GM18873 (cell line): ENCODE data around the gene ABHD16A.

Source experiments
- ATAC-seq: cut with Tn5 transposase; IDR thresholded peaks from one replicate; pipeline ENCODE4 v1.9.1; 2021; ENCODE audit warnings: mild to moderate bottlenecking, moderate library complexity, moderate number of reproducible peaks; ENCODE audit not compliant: unreplicated experiment, low FRiP score

The ABHD16A gene

DNA sequence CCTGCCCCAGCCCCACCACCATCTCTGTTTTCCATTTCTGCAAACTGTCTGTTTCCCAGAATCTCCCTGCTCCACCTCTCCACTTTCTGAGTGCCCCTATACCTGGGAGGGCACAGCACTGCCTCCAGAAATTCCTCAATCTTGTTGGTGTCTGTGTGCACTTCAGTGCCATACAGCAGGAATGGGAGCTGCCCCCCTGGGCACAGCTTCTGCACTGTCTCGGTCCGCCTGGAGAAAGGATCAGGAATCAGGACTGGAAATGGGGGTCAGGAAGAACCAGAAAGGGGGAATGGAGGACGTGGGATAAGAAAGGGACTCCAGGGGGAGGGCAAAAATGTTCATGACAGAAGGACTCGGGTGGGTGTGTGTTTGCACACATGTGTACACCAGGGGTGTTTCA, 30.6 kb upstream of the ABHD16A start:
- ATAC-seq: no peak

DNA sequence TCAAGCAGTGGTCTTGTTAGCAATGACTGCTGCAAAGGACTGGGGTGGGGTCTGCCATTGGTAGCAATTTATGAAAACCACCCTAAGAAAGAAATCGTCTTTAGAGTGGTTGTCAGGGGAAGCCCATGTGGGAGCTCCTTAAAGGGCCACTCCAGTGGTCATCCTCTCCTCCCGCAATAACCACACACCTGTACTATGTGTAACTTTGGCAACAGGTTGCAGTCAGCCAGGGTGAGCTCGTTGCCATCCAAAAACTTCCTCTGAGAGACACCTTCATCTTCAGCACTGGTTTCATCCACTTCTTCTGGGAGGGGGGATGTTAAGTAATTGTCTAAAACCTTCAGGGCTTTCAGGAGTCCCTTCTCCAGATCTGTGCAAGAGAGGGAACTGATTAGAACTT, 28.9 kb upstream of the ABHD16A start:
- no peak for ATAC-seq

DNA sequence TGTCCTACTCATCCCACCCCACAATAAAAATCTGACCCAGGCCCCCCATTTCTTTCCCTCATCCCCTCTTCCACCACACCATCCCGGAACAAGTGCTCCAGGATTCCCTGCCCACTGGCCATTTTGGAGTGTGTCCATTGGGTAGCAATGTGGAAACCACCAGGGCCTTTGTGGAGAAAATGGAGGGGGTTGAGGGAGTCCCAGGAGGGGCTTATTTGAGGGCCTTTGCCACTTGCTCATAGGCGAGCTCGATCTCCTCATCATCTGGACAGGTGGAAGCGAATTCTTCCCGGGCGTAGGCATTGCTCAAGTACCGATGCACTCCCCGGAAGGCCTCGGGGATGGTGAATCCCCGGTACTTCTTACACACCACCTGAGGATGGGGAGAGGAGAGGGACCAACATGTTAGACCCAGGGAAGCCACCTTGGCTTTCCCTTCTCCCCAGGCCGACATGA, 27.5 kb upstream of the ABHD16A start:
- ATAC-seq: no peak

DNA sequence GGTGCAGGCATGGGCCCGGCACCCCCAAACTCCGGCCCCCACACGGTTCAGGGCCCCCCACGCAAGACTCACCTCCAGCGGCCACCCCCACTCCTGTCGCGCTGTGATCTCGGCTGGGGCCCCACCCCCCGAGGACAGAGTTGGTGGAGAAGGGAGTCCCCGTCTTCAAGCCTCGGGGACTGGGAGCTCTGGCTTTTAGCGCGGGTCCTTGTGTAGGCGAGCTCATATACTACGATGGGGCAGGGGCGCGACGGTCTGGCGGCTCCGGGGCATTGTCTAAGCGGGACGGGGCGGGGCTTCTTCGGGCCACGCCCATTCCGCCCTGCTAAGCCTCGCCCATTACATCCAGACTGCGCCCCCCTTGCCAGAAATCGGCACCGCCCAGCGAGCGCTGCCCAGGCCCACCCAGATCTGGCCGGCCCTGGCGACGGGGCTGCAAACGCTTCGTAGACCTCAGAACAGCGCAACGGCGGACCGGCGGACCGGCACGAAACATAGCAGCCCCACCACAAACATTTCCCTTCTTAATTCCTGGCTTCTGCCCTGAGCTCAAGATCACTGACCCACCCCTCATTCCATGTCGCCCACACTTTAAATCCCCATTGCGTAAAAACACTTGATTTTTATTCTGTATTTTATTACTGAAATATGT, 27.0 kb upstream of the ABHD16A start:
- ATAC-seq: no peak

DNA sequence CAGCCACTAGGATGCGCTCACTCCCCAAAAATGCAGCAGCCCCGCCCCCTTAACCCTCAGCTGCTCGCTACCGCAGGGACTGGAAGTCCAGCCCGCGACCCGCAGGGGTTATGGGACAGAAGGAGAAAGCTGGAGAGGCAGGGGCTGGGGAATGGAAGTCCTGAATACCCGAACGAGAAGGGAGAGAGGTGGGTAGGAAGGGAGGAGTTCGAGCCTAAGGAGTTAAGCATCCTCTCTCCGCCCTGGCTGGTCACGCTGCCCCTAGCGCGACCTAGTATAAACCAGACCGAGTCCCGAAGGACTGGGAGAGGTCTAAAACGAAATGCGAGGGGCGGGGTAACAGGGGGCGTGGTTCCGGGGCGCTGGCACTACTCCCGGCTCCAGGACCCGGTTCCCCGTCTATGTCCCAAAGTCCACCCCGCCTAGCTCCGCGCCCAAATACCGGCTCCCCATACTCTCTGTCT, 26.4 kb upstream of the ABHD16A start:
- ATAC-seq: no peak

GRCh38 chr6:31728767-31729514, 25.8 kb upstream of the ABHD16A start, which contains the start of gene DDAH2:
Gene DDAH2, minus strand, starts transcription at chr6:31729299. Its CDS starts 138 bp downstream, at chr6:31729161.
- ATAC-seq: no peak

- ATAC-seq: no peak
Observed at GRCh38 chr6:31727717-31728671, 24.9 kb upstream of the ABHD16A start.

- ATAC-seq: no peak
Observed at GRCh38 chr6:31727034-31727716, 24.1 kb upstream of the ABHD16A start.

DNA sequence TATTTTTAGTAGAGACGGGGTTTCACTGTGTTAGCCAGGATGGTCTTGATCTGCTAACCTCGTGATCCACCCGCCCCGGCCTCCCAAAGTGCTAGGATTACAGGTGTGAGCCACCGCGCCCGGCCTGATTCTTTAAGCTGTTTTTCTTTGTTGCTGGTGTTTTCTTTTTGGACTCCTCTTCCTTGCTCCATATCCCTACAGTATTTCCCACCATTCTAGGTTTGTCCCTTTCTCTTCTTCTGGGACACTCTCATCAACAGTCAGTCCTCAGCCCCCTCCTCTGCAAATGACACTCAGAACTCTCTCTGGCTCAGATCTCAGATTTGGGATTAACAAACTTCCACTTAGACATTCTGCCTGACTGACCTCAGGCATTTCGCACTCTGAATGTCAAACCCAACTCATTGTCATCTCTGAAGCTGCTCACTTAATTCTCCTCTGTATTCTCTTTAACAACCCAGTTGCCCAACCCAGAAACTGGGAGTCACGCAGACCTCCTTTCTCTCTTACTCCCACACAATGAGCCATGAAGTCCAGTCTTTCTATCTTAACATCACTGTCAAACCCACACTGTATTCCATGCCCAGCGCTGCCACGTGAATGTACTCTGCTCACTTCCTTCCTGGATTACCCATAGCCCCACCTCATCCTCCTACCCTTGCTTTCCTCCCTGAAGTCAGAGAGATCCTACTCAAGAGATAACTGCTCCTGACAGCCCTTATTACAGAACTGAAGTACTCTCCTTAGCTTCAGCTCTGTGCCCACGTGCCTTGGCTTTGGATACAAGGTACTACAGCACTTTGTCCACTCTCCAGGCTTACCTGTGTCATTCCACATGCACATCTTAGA, 22.6 kb upstream of the ABHD16A start:
- no peak for ATAC-seq

DNA sequence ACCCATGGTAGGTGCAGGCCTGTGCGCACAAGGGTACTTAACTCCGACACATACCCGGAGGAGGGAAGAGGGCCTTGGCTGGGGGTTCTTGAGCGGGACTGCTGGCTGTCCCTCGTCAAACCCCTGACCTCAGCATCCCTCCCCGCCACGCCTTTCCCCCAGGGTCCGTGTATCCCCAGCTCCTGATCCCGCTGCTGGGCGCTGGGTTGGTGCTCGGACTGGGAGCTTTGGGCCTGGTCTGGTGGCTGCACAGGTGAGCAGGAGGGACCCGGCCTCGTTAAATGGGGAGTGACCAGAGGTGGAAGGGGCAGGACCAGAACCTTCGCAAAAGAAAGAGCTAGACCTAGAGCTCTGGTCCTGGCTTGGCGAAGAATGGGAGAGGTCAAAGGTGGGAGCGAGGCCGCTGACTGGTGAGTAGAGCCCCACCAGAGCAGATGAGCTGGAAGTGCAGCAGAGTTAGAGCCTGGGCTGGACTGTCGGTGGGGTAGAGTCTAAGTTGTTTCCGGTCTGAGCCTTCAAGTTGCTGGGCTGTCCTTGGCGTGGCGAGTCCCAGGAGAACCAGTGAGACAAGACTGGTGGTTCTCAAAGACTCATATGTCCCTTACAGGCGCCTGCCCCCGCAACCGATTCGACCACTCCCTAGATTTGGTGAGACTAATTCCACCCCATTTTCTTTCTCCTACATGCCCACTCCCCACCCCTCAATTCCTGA, 21.0 kb upstream of the ABHD16A start:
- no peak for ATAC-seq

GRCh38 chr6:31723245-31723979, 20.3 kb upstream of the ABHD16A start, which contains the start of gene MPIG6B:
Gene MPIG6B, plus strand, starts transcription at chr6:31723373. Its CDS starts 11 bp downstream, at chr6:31723384.
- no peak for ATAC-seq

DNA sequence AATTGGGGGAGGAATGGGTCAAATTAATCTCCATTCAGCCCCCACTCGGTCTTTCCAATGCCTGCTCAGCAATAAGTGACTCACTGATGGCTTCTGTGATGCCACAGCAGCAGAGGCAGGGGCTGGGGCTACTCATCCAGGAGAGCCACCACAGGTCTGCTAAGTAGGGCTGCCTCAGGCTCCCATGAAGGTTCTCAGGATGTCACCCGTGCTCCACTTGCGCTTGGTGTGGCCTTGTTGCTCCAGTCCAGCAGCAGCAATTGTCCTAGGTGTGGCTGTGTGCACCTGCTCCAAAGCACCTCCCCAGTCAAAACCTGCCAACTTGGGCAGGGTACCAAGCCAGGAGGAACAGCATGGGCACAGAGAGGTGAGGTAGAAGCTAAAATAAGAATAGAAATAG, 19.0 kb upstream of the ABHD16A start:
- ATAC-seq: no peak

DNA sequence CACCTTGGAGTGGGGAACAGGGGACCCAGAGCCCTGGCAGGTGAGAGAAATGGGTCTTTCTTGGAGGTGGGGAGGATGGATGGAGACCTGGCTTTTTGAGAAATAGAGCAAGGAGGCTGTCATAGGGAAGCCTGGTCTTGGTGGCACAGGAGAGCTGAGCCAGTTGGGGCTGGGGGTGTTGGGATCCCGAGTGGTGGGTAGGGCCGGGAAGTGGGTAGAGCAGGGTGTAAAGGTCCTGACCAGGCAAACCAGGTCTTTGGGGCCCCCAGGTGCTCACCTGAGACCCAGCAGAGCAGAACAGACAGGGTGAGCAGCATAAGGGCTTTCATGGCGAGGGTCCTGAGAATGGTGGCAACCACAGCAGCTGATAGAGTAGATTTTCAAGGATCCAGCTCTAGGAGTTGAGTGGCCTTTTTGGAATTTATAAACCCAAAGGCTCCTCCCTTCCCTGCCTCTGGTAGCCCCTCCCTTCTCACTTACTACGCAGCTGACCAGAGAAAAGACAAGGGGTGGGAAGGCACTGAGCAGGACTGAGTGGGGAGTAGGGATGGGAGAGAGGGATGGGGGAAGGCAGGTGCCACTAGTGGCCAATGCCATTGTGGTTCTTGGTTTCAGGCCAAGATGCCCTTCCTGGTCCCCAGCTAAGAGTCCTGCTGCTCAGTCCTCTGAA, 18.4 kb upstream of the ABHD16A start, which contains the start of gene LY6G6C:
Gene LY6G6C (minus strand): TSS at position 396 of the 670 bp plus-strand sequence. CDS start 67 bp downstream, at position 329.
- ATAC-seq: no peak

GRCh38 chr6:31720196-31720770, 17.2 kb upstream of the ABHD16A start:
- no peak for ATAC-seq

DNA sequence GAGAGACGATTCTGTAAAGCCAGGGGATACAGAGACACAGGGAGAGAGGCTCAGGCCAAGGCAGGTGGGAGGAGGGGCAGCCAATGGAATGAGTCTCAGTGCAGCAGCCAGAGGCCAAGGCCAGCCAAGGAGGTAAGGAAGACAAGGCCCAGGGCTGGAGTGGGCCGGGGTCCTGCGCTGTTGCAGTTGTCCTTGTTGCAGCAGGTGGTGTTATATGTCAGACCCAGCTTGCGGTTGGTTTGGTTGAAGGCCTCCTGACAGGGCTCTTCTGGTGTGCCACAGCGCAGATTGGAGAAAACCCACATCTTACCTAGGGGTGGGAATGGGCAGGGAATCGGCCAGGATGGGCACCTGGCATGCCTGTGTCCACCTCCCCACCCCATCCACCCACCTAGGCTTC, 15.9 kb upstream of the ABHD16A start:
- no peak for ATAC-seq

GRCh38 chr6:31718265-31718664, 15.1 kb upstream of the ABHD16A start:
- ATAC-seq: no peak
